GM21786 (cell line): Measurements from ENCODE around the gene CAMK2N2.

Source experiments
- ATAC-seq: cut with Tn5 transposase; IDR thresholded peaks from one replicate; pipeline ENCODE4 v1.9.1; 2021; ENCODE audit not compliant: unreplicated experiment

Gene CAMK2N2

DNA sequence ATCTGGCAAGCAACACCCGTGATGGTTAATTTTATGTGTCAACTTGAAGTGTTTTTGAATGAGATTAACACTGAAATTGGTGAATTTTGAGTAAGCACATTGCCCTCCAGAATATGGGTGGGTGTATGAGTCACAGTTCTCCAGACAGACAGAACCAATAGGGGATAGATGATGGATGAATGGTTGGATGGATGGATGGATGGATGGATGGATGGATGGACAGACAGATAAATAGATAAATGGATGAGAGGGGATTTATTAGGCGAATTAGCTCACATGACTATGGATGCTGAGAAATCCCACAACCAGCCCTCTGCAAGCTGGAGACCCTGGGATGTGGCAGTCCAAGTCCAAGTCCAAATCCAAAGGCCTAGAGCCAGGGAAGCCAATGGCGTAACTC lies 37.4 kb downstream of the CAMK2N2 start:
- ATAC-seq = no peak

DNA sequence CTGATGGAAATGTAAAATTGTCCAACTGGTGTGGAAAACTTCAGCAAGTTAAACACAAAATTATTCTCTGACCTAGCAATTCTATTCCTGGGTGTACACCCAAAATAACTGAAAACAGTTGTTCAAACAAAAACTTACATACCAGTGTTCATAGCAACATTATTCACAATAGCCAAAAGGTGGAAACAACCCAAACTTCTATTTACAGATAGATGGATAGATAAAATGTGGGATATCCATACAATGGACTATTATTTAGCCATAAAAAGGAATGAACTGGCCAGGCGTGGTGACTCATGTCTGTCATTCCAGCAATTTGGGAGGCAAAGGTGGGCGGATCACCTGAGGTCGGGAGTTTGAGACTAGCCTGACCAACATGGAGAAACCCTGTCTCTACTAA lies 38.8 kb downstream of the CAMK2N2 start:
- no peak for ATAC-seq

DNA sequence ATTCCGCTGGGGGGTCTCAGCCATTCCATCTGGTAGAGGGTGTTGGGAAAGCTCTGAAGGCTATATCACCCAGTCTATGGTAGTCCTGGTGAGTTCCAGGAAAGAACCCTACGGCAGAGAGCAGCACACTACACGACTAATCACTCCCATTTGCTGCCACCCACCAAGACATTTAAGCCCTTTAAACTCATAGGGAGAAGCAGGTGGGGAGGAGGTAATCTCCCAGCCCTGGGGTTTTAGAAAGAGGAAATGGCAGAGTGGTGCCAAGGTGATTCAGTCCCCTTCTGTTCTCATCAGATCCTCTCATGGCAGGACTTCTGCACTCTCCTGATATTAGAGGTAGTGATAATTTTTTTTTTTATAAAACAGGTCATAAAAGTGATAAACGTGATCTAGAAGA lies 42.5 kb downstream of the CAMK2N2 start:
- ATAC-seq = no peak

DNA sequence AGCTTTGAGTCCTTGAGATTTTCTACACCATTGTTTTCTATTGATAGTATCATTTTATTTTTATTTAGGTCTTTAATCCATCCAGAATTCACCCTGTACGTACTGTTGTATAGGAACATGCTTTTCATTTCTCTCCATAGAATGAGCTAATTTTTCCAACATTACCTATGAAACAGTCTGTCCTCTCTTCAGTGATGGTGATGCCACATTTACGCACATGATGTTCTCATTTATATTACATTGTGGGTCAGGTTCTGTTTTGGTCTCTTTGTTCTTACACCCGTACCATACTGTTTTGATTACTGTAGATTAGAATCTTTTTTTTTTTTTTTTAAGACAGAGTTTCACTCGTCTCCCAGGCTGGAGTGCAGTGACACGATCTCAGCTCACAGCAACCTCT lies 49.6 kb downstream of the CAMK2N2 start:
- ATAC-seq = no peak

DNA sequence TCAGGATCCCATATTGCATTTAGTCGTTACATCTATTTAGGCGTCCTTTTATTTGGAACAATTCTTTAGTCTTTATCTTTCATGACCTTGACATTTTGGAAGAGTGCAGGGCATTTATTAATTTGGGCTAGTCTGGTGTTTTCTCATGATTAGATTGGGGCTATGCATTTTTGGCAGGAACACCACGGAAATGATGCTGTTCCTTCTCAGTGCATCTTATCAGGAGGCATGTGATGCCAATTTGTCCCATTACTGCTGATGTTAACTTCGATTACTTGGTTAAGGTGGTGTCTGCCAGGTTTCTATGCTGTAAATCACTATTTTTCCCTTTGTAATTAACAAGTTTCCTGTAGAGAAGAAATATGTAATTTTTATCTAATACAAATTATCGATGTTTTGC lies 50.1 kb downstream of the CAMK2N2 start:
- no peak for ATAC-seq
